GM18867 (cell line): ENCODE data around the gene LEMD2.
"Not testable (repeated sequence)": the region's sequence is repeated elsewhere in the genome, so short reads cannot be mapped to it uniquely, and the experiment has no call there.

Experiments used
- ATAC-seq: cut with Tn5 transposase; IDR thresholded peaks from one replicate; pipeline ENCODE4 v1.9.1; 2021; ENCODE audit warnings: mild to moderate bottlenecking, moderate library complexity; ENCODE audit not compliant: unreplicated experiment

The LEMD2 gene

GRCh38 chr6:33788694-33789549 is at the start of gene LEMD2:
Gene LEMD2 (minus strand): TSS chr6:33789130. CDS start chr6:33789116, 14 bp downstream.
- ATAC-seq: peak; percentile 87

GRCh38 chr6:33837971-33838665 is 49.2 kb upstream of the LEMD2 start:
- no peak for ATAC-seq

GRCh38 chr6:33836806-33837469 is 48.0 kb upstream of the LEMD2 start:
- ATAC-seq: no peak

DNA sequence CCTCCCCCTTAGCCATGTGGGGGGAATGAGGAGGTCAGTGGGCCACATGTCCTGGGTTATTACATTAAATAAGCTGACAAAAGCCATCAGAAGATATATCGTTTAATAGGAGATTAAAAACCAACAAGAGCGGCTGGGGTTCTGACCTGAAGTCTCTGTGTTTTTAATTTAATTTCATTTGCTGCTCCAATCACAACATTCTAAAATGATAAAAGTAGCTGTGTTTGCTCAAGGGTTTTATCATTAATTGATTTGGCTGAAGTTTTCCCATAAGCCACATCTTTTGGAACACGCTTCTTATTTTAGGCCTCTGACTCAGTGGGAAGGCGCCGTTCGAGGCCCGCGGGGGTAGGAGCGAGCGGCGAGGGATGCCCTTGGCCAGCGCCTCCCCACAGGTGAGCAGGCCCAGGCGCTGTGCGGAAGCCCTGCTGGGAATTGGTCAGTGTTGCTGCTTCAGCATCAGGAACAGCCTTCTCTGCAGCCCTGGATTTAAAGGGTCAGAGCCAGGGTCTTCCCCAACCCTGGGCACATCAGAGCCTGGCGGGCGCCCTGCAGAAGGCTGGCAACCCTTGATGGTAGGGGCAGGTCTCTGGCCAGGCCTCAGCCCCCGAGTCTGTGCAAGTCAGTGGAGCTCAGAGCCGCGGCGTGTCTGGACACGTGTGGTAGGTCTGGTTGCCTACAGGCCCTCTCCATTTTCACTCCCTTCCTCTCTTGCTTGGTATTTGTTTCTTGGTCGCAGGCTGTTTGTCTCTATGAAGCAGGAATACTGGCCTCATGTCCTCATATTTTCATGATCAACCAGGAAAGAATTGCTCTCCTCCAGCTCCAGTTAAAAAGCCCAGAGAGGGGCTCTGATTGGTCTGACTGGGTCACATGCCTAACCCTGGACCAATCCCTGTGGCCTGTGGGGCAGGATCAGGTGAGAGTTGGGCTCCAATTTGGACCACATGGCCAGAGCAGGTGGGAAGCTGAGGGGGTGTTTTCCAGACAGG is 45.8 kb upstream of the LEMD2 start:
- ATAC-seq: no peak

DNA sequence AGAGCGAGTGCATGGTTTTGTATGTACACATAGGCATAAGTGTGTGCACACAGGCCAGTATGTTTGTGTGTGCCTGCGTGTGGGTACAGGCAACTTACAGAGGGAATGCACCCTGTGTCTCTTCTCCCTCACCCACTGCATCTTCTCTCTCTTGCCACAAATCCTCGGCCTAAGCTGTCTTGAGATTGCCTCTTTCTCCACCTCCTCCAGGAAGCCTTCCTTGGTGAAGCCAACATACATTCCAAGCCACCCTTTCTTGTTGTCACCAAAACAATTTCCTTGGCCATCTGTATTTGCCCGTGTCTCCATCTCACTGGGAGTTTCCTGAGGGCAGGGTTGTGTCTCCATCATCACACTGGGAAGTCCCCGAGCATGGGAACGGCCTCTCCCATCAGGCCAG is 44.7 kb upstream of the LEMD2 start:
- no peak for ATAC-seq

- ATAC-seq: not testable (repeated sequence)
These were observed 43.9 kb upstream of the LEMD2 start for GRCh38 chr6:33832831-33833230.

GRCh38 chr6:33831725-33832124 is 42.8 kb upstream of the LEMD2 start:
- ATAC-seq: not testable (repeated sequence)

- no peak for ATAC-seq
These were observed 41.8 kb upstream of the LEMD2 start for GRCh38 chr6:33830635-33831240.

DNA sequence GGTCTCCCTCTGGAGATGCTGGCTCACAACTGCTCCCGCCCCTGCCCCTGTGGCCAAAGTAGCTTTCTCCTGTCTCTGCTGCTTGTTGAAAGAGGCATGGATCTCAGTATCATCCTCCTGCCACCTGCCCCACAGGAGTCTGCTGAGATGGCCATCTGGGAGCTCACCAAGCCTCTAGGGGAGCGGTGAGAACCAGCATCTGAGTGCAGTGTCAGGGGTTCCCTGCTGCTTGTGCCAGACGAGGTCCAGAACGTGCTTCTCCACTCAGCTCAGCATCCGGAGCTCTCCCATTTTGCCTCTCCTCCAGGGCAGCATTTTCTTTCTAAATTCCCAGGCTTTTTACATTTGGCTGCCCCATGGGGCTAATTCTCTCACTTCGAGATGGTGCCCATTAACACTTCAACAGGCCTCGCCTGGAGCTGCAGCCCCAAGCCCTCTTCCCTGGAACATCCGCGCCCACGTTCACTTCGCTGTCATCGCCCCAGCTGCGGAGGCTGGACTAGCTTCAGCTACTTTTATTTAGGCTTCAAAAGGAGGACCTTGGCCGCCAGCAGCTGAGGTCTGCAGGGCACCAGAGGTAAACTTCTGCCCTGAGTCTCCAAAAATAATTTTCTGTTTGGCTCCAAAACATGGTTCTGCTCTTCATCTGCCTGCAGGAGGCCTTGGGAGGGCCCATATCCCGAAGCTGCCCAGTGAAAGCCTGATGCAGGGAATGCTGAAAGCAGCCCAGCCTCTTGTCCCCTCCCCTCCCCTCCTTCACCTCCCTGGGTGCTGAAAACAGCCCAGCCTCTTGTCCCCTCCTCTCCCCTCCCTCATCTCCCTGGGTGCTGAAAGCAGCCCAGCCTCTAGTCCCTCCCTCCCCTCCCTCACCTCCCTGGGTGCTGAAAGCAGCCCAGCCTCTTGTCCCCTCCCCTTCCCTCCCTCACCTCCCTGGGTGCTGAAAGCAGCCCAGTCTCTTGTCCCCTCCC is 40.1 kb upstream of the LEMD2 start:
- no peak for ATAC-seq

GRCh38 chr6:33828452-33828763 is 39.5 kb upstream of the LEMD2 start:
- no peak for ATAC-seq

- no peak for ATAC-seq
These were observed 38.9 kb upstream of the LEMD2 start for GRCh38 chr6:33827546-33828451.

DNA sequence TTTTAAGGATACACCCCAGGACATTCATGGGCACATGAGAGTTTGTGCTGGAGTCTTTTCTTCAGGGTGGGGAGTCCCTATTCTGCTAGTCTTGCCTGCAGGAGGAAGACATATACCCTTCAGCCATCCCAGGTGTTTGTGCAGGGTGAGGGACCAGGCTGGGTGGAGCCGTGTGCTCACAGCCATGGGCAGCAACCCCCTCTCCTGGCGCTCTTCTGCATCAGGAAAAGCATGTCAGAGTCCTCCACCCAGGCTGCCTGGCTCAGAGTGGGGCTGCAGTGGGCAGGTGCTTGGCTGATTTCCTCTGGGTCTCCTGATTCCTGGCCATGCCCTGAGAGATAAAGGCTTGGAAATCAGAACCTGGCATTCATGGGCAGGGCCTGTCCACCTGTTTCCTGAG is 37.6 kb upstream of the LEMD2 start:
- ATAC-seq: no peak

DNA sequence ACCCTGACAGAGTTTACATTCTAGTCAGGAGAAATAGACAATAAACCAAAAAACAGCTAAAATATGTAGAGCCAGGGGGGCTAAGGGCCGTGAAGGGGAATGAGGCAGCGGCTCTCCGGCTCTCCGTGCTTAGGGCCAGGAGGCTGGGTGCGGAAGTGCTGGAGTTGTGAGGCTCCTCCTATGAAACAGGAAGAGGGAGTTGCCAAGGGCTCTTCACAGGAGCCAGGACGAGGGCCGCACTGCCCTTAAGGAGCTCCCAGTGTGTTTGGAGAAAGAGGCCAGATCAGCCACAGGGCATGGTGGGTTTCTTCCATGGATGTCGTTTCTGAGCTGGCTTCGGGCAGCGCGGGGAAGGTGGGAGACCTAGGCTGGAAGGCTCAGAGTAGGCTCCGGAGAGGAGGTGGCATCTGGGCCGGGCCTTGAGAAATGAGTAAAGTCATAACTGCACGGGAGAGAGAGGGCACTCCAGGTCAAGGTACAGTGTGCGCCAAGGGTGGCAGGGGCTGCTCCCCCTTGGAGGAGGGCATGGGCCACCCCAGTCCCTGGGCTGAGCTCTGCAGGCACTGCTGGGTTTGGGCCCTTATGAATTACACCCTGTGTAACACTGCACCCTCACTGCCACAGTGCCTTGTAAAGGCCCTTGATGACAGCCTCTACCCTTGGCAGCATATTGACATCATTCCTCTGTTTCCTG is 35.7 kb upstream of the LEMD2 start:
- ATAC-seq: no peak

- ATAC-seq: no peak
These were observed 34.9 kb upstream of the LEMD2 start for GRCh38 chr6:33823806-33824205.

- ATAC-seq: no peak
These were observed 33.9 kb upstream of the LEMD2 start for GRCh38 chr6:33822575-33823395.

GRCh38 chr6:33820784-33821520 is 32.0 kb upstream of the LEMD2 start:
- ATAC-seq: no peak
